ENCODE measurements around the gene PRAMEF15. TPM values are rescaled to one million over a fixed set of nuclear protein-coding genes. Genes with fewer than 3 reads are reported as not detected.
"Not testable (repeated sequence)": the region's sequence is repeated elsewhere in the genome, so short reads cannot be mapped to it uniquely, and the experiment has no call there.

The PRAMEF15 gene
- total RNA-seq, 1 experiment from 2014 or later: not detected

- CTCF ChIA-PET; ATAC-seq; RAD21 ChIA-PET (ENCODE audit: low non-redundant PET in 1 of 2, low total read pairs in 2 of 2, uncharacterized antibody in 2 of 2, unreplicated experiment in 2 of 2); H3K4me3 ChIP-seq (replicated peaks in 1 of 2; ENCODE audit: low read depth in 1 of 2, low read length in 2 of 2); H2AFZ ChIP-seq (ENCODE audit: low read depth, low read length, poor library complexity, severe bottlenecking); POLR2A ChIA-PET; H3K9ac ChIP-seq (ENCODE audit: low read length); H3K27ac ChIP-seq (ENCODE audit: low read depth, low read length); BruUV-seq (replicated peaks); H3K79me2 ChIP-seq (ENCODE audit: insufficient read depth, low read length); H3K9me3 ChIP-seq (ENCODE audit: control insufficient read depth in 1 of 2, insufficient read depth in 1 of 2, low read depth in 1 of 2, low read length in 2 of 2); H3K27me3 ChIP-seq (ENCODE audit: insufficient read depth, low read length); H4K20me1 ChIP-seq (ENCODE audit: insufficient read depth); H3K9me2 ChIP-seq (ENCODE audit: insufficient read depth); DNase-seq (ENCODE audit: low read depth, low spot score); H3K4me2 ChIP-seq (ENCODE audit: low read length); H3K36me3 ChIP-seq (ENCODE audit: control insufficient read depth in 1 of 2, insufficient read depth in 2 of 2, low read length in 2 of 2); intact Hi-C loops (cut with micrococcal nuclease); H3K4me1 ChIP-seq (ENCODE audit: control insufficient read depth in 1 of 2, insufficient read depth in 2 of 2, low read length in 2 of 2): not testable (repeated sequence)
Measured at GRCh38 chr1:13289030-13289429, 26.4 kb upstream of the PRAMEF15 start.

- ATAC-seq: not testable (repeated sequence)
Measured at GRCh38 chr1:13297216-13297931, 18.0 kb upstream of the PRAMEF15 start.

DNA sequence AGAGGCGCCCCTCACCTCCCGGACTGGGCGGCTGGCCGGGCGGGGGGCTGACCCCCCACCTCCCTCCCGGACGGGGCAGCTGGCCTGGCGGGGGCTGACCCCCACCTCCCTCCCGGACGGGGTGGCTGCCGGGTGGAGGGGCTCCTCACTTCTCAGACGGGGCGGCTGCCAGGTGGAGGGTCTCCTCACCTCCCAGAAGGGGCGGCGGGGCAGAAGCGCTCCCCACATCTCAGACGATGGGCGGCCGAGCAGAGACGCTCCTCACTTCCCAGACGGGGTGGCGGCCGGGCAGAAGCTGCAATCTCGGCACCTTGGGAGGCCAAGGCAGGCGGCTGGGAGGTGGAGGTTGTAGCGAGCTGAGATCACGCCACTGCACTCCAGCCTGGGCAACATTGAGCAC, 16.7 kb upstream of the PRAMEF15 start:
- RAD21 ChIA-PET (ENCODE audit: low non-redundant PET in 1 of 2, low total read pairs in 2 of 2, uncharacterized antibody in 2 of 2, unreplicated experiment in 2 of 2); H3K9me2 ChIP-seq (ENCODE audit: insufficient read depth); H3K4me1 ChIP-seq (ENCODE audit: control insufficient read depth in 1 of 2, insufficient read depth in 2 of 2, low read length in 2 of 2); intact Hi-C loops (cut with micrococcal nuclease); DNase-seq (ENCODE audit: low read depth, low spot score); H3K4me2 ChIP-seq (ENCODE audit: low read length); H3K27me3 ChIP-seq (ENCODE audit: insufficient read depth, low read length); H4K20me1 ChIP-seq (ENCODE audit: insufficient read depth); BruUV-seq (replicated peaks); H3K79me2 ChIP-seq (ENCODE audit: insufficient read depth, low read length); POLR2A ChIA-PET; H3K9ac ChIP-seq (ENCODE audit: low read length); CTCF ChIA-PET; ATAC-seq; H3K9me3 ChIP-seq (ENCODE audit: control insufficient read depth in 1 of 2, insufficient read depth in 1 of 2, low read depth in 1 of 2, low read length in 2 of 2); H3K36me3 ChIP-seq (ENCODE audit: control insufficient read depth in 1 of 2, insufficient read depth in 2 of 2, low read length in 2 of 2); H2AFZ ChIP-seq (ENCODE audit: low read depth, low read length, poor library complexity, severe bottlenecking); H3K27ac ChIP-seq (ENCODE audit: low read depth, low read length); H3K4me3 ChIP-seq (replicated peaks in 1 of 2; ENCODE audit: low read depth in 1 of 2, low read length in 2 of 2): not testable (repeated sequence)

More at GRCh38 chr1:13297216-13297931, 18.0 kb upstream of the PRAMEF15 start:
- H3K4me3 ChIP-seq (replicated peaks in 1 of 2; ENCODE audit: low read depth in 1 of 2, low read length in 2 of 2); H3K9me2 ChIP-seq (ENCODE audit: insufficient read depth); H3K79me2 ChIP-seq (ENCODE audit: insufficient read depth, low read length); RAD21 ChIA-PET (ENCODE audit: low non-redundant PET in 1 of 2, low total read pairs in 2 of 2, uncharacterized antibody in 2 of 2, unreplicated experiment in 2 of 2); H3K4me2 ChIP-seq (ENCODE audit: low read length); DNase-seq (ENCODE audit: low read depth, low spot score); POLR2A ChIA-PET; CTCF ChIA-PET; BruUV-seq (replicated peaks); H2AFZ ChIP-seq (ENCODE audit: low read depth, low read length, poor library complexity, severe bottlenecking); intact Hi-C loops (cut with micrococcal nuclease); H3K36me3 ChIP-seq (ENCODE audit: control insufficient read depth in 1 of 2, insufficient read depth in 2 of 2, low read length in 2 of 2); H3K27me3 ChIP-seq (ENCODE audit: insufficient read depth, low read length); H3K9ac ChIP-seq (ENCODE audit: low read length); H4K20me1 ChIP-seq (ENCODE audit: insufficient read depth); H3K9me3 ChIP-seq (ENCODE audit: control insufficient read depth in 1 of 2, insufficient read depth in 1 of 2, low read depth in 1 of 2, low read length in 2 of 2); H3K27ac ChIP-seq (ENCODE audit: low read depth, low read length); H3K4me1 ChIP-seq (ENCODE audit: control insufficient read depth in 1 of 2, insufficient read depth in 2 of 2, low read length in 2 of 2): not testable (repeated sequence)

GRCh38 chr1:13302197-13302596, 13.2 kb upstream of the PRAMEF15 start:
- H3K9me2 ChIP-seq (ENCODE audit: insufficient read depth); H3K27ac ChIP-seq (ENCODE audit: low read depth, low read length); DNase-seq (ENCODE audit: low read depth, low spot score); H2AFZ ChIP-seq (ENCODE audit: low read depth, low read length, poor library complexity, severe bottlenecking); H3K4me1 ChIP-seq (ENCODE audit: control insufficient read depth in 1 of 2, insufficient read depth in 2 of 2, low read length in 2 of 2); POLR2A ChIA-PET; H3K36me3 ChIP-seq (ENCODE audit: control insufficient read depth in 1 of 2, insufficient read depth in 2 of 2, low read length in 2 of 2); H3K4me2 ChIP-seq (ENCODE audit: low read length); H3K4me3 ChIP-seq (replicated peaks in 1 of 2; ENCODE audit: low read depth in 1 of 2, low read length in 2 of 2); H3K9me3 ChIP-seq (ENCODE audit: control insufficient read depth in 1 of 2, insufficient read depth in 1 of 2, low read depth in 1 of 2, low read length in 2 of 2); H3K9ac ChIP-seq (ENCODE audit: low read length); BruUV-seq (replicated peaks); CTCF ChIA-PET; H4K20me1 ChIP-seq (ENCODE audit: insufficient read depth); RAD21 ChIA-PET (ENCODE audit: low non-redundant PET in 1 of 2, low total read pairs in 2 of 2, uncharacterized antibody in 2 of 2, unreplicated experiment in 2 of 2); ATAC-seq; intact Hi-C loops (cut with micrococcal nuclease); H3K27me3 ChIP-seq (ENCODE audit: insufficient read depth, low read length); H3K79me2 ChIP-seq (ENCODE audit: insufficient read depth, low read length): not testable (repeated sequence)

Measured in HCT116 (cell line).